Measurements from ENCODE around the gene NEUROG1.

DNA sequence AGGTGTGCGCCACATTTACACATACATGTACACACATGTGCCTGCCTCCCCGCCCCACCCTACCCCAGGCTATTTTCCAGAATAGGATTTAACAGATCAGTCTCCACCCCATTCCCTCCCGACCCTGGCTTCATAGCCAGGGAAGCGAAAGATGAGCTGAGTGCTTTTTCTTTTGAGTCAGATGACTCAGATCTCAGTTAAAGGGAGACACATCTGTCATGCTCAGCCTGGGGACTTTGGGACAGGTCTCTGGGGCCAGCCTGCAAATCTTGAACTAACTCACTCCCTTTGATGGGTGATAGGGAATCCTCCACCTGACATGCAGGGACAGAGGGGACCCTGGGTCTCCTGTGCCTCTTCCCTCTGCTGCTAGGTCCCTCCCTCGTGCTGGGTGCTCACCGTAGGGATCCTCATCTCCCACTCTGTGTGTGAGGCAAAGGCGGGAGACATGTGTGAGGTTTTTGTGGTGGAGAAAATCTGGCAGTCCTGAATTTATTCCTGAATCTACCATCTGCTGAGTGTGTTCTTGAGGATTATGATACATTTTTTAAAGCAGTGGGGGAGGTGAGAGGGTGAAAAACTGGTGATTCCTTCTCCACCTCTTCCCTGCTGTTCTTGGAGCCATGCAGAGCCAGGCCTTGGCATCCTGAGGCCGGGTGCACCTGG, 37.7 kb downstream of the NEUROG1 start:
- TF ChIP-seq ZNF558 (tag by site-specific recombination; IDR thresholded peaks at IDR 0.05) (no peak), ZNF121 (tag by site-specific recombination; IDR thresholded peaks at IDR 0.05) (no peak), ZNF274 (IDR thresholded peaks at IDR 0.05; ENCODE audit: low read length) (no peak), ZNF274 (tag by site-specific recombination; IDR thresholded peaks at IDR 0.05; ENCODE audit: borderline replicate concordance) (no peak), ZNF138 (tag by site-specific recombination; IDR thresholded peaks at IDR 0.05; ENCODE audit: borderline replicate concordance) (no peak), ZNF223 (tag by site-specific recombination; IDR thresholded peaks at IDR 0.05) (no peak), GFI1B (tag by site-specific recombination; IDR thresholded peaks at IDR 0.05) (no peak), ZBTB1 (tag by site-specific recombination; IDR thresholded peaks at IDR 0.05) (no peak), ZNF324 (tag by site-specific recombination; IDR thresholded peaks at IDR 0.05) (no peak)
- TF ChIP-seq, protein P1, sequence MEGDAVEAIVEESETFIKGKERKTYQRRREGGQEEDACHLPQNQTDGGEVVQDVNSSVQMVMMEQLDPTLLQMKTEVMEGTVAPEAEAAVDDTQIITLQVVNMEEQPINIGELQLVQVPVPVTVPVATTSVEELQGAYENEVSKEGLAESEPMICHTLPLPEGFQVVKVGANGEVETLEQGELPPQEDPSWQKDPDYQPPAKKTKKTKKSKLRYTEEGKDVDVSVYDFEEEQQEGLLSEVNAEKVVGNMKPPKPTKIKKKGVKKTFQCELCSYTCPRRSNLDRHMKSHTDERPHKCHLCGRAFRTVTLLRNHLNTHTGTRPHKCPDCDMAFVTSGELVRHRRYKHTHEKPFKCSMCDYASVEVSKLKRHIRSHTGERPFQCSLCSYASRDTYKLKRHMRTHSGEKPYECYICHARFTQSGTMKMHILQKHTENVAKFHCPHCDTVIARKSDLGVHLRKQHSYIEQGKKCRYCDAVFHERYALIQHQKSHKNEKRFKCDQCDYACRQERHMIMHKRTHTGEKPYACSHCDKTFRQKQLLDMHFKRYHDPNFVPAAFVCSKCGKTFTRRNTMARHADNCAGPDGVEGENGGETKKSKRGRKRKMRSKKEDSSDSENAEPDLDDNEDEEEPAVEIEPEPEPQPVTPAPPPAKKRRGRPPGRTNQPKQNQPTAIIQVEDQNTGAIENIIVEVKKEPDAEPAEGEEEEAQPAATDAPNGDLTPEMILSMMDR (tag by site-specific recombination; IDR thresholded peaks at IDR 0.05) = no peak
- TF ChIP-seq, protein P2, sequence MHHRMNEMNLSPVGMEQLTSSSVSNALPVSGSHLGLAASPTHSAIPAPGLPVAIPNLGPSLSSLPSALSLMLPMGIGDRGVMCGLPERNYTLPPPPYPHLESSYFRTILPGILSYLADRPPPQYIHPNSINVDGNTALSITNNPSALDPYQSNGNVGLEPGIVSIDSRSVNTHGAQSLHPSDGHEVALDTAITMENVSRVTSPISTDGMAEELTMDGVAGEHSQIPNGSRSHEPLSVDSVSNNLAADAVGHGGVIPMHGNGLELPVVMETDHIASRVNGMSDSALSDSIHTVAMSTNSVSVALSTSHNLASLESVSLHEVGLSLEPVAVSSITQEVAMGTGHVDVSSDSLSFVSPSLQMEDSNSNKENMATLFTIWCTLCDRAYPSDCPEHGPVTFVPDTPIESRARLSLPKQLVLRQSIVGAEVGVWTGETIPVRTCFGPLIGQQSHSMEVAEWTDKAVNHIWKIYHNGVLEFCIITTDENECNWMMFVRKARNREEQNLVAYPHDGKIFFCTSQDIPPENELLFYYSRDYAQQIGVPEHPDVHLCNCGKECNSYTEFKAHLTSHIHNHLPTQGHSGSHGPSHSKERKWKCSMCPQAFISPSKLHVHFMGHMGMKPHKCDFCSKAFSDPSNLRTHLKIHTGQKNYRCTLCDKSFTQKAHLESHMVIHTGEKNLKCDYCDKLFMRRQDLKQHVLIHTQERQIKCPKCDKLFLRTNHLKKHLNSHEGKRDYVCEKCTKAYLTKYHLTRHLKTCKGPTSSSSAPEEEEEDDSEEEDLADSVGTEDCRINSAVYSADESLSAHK (tag by site-specific recombination; IDR thresholded peaks at IDR 0.05) = no peak
- TF ChIP-seq, protein P3, sequence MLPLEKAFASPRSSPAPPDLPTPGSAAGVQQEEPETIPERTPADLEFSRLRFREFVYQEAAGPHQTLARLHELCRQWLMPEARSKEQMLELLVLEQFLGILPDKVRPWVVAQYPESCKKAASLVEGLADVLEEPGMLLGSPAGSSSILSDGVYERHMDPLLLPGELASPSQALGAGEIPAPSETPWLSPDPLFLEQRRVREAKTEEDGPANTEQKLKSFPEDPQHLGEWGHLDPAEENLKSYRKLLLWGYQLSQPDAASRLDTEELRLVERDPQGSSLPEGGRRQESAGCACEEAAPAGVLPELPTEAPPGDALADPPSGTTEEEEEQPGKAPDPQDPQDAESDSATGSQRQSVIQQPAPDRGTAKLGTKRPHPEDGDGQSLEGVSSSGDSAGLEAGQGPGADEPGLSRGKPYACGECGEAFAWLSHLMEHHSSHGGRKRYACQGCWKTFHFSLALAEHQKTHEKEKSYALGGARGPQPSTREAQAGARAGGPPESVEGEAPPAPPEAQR (tag by site-specific recombination; IDR thresholded peaks at IDR 0.05) = no peak

All from HEK293 (cell line).